Measurements from ENCODE around the gene TAP2. TPM values are rescaled to one million over a fixed set of nuclear protein-coding genes. Genes with fewer than 3 reads are reported as not detected.

Gene TAP2
- total RNA-seq, 1 donor = 20.6 TPM

DNA sequence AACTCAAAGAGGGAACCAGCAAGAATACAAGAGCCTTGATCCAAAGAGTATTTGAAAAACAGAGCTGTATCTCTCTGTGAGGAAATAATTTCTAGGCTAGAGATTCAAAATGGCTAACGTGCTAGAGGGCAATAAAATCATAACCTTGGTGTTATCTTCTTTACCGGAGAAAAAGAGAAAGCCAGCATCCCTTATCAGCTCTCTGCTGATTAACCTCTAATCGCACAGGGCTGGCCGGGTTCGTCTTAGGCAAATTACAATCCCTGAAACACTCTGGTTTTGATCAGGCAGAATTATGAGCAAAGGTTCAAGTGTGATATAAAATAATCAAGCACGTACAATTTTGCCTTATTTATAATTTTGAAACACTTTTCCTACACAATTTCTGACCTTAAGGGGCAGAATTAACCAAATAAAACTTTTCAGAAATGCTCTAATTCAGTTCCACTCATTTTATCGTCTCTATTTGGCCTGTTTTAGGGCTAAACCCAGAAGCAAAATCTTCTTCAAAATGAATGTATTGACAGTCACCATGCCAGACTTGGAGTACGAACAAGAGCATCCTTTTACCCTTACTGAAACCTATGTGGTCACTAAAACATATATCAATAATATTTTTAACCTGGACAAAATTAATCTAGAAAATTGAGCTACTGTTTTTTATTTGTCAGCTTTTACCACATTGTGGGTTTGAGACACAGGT lies 29.2 kb upstream of the TAP2 start:
- Histone ChIP-seq H3K4me1 (ENCODE audit: insufficient read depth, low read length) (no peaks in the 10 kb centered on the region), H3K27me3 (ENCODE audit: insufficient read depth, low read length) (peaks cover 16% of the 10 kb centered on the region), H2AFZ (ENCODE audit: low read length) (no peak overlapping the region), H3K79me2 (ENCODE audit: insufficient read depth, low read length) (no peaks in the 10 kb centered on the region), H3K36me3 (ENCODE audit: insufficient read depth, low read length) (no peaks in the 10 kb centered on the region), H3K4me2 (ENCODE audit: insufficient read depth, low read length) (no peak overlapping the region), H3K27ac (ENCODE audit: low read depth, low read length) (no peak overlapping the region), H4K20me1 (ENCODE audit: insufficient read depth, low read length) (no peaks in the 10 kb centered on the region), H3K4me3 (ENCODE audit: insufficient read depth, low read length) (no peak overlapping the region), H3K9me3 (ENCODE audit: low read depth, low read length) (no peaks in the 10 kb centered on the region)
- TF ChIP-seq CTCF (IDR thresholded peaks at IDR 0.05; ENCODE audit: extremely low read depth, low read depth, low read length) = no peak
- DNase-seq (ENCODE audit: insufficient read length, low spot score, missing footprints) = no peak

- no peaks in the 10 kb centered on the region for H3K9me3 ChIP-seq (ENCODE audit: low read depth, low read length)
- no peak overlapping the region for H3K4me3 ChIP-seq (ENCODE audit: insufficient read depth, low read length)
- H3K4me2 ChIP-seq (ENCODE audit: insufficient read depth, low read length) = no peak overlapping the region
- H2AFZ ChIP-seq (ENCODE audit: low read length) = no peak overlapping the region
- H3K4me1 ChIP-seq (ENCODE audit: insufficient read depth, low read length) = no peaks in the 10 kb centered on the region
- no peaks in the 10 kb centered on the region for H3K79me2 ChIP-seq (ENCODE audit: insufficient read depth, low read length)
- no peak overlapping the region for H3K27ac ChIP-seq (ENCODE audit: low read depth, low read length)
- H4K20me1 ChIP-seq (ENCODE audit: insufficient read depth, low read length) = no peaks in the 10 kb centered on the region
- peaks cover 16% of the 10 kb centered on the region for H3K27me3 ChIP-seq (ENCODE audit: insufficient read depth, low read length)
- TF ChIP-seq CTCF (IDR thresholded peaks at IDR 0.05; ENCODE audit: extremely low read depth, low read depth, low read length) = no peak
- H3K36me3 ChIP-seq (ENCODE audit: insufficient read depth, low read length) = no peaks in the 10 kb centered on the region
- DNase-seq (ENCODE audit: insufficient read length, low spot score, missing footprints) = no peak
These were observed 28.5 kb upstream of the TAP2 start for GRCh38 chr6:32867022-32867477.

DNA sequence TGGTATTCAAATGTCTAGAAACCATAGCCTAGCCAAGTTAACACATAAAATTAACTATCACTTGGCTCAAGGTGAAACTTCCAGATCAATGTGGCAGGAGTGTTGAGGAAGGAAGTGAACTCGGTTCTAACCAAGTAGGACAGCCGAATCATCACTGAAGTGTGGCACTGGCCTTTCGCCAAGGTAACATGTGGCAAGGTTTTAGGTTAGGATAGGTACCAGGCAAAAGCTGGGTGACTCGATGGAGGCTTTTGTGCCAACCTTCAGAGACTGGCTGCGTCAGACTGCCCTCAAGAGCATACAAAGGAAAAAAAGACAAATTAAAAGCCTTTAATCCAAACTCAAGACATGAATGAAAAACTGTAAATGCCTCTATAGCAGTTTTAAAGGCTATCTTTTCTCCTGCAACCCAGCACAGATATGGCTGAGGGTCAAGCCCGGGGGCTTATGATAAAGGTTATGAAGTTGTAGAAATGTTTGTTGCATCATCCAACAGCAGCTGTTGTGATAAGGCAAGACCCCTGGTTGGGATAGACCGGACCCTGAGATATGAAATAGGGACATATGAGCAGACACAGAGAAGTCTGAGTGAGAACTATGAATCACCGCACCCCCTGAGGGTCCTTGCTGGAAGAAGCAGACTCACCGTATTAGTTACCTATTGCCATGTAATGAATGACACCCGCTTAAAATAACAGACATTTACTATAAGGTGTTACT lies 27.3 kb upstream of the TAP2 start:
- no peaks in the 10 kb centered on the region for H3K9me3 ChIP-seq (ENCODE audit: low read depth, low read length)
- H2AFZ ChIP-seq (ENCODE audit: low read length) = no peak overlapping the region
- no peak for DNase-seq (ENCODE audit: insufficient read length, low spot score, missing footprints)
- no peak overlapping the region for H3K27ac ChIP-seq (ENCODE audit: low read depth, low read length)
- no peak for TF ChIP-seq CTCF (IDR thresholded peaks at IDR 0.05; ENCODE audit: extremely low read depth, low read depth, low read length)
- H3K4me3 ChIP-seq (ENCODE audit: insufficient read depth, low read length) = no peak overlapping the region
- no peaks in the 10 kb centered on the region for H4K20me1 ChIP-seq (ENCODE audit: insufficient read depth, low read length)
- H3K36me3 ChIP-seq (ENCODE audit: insufficient read depth, low read length) = no peaks in the 10 kb centered on the region
- peaks cover 15% of the 10 kb centered on the region for H3K27me3 ChIP-seq (ENCODE audit: insufficient read depth, low read length)
- no peaks in the 10 kb centered on the region for H3K4me1 ChIP-seq (ENCODE audit: insufficient read depth, low read length)
- H3K79me2 ChIP-seq (ENCODE audit: insufficient read depth, low read length) = no peaks in the 10 kb centered on the region
- no peak overlapping the region for H3K4me2 ChIP-seq (ENCODE audit: insufficient read depth, low read length)

DNA sequence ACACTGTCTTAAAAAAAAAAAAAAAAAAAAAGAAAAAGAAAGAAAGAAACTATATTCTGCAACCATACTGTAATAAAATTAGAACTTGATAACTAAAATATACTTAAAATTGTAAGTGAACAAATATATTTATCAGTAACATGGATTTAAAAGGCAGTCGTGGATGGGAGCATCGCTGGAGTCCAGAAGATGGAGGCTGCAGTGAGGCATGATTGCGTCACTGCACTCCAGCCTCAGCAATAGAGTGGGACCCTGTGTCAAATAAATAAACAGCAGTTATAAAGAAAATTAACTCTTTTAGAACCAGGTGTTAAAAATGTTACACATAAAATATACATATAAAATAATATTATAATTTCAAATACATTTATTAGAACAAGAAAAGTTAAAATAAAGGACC lies 24.2 kb upstream of the TAP2 start:
- no peak overlapping the region for H2AFZ ChIP-seq (ENCODE audit: low read length)
- H3K27me3 ChIP-seq (ENCODE audit: insufficient read depth, low read length) = peaks cover 4% of the 10 kb centered on the region
- no peaks in the 10 kb centered on the region for H3K4me1 ChIP-seq (ENCODE audit: insufficient read depth, low read length)
- H4K20me1 ChIP-seq (ENCODE audit: insufficient read depth, low read length) = no peaks in the 10 kb centered on the region
- no peak for DNase-seq (ENCODE audit: insufficient read length, low spot score, missing footprints)
- no peaks in the 10 kb centered on the region for H3K9me3 ChIP-seq (ENCODE audit: low read depth, low read length)
- H3K79me2 ChIP-seq (ENCODE audit: insufficient read depth, low read length) = no peaks in the 10 kb centered on the region
- H3K27ac ChIP-seq (ENCODE audit: low read depth, low read length) = no peak overlapping the region
- H3K36me3 ChIP-seq (ENCODE audit: insufficient read depth, low read length) = peaks cover 8% of the 10 kb centered on the region
- no peak overlapping the region for H3K4me2 ChIP-seq (ENCODE audit: insufficient read depth, low read length)
- no peak for TF ChIP-seq CTCF (IDR thresholded peaks at IDR 0.05; ENCODE audit: extremely low read depth, low read depth, low read length)
- no peak overlapping the region for H3K4me3 ChIP-seq (ENCODE audit: insufficient read depth, low read length)

Measured in osteoblast (primary cell).